ENCODE results near the gene FADS3. TPM values are rescaled to one million over a fixed set of nuclear protein-coding genes. Genes with fewer than 3 reads are reported as not detected.

FADS3 gene
- total RNA-seq, 1 experiment from 2014 or later: 19.7 TPM

DNA sequence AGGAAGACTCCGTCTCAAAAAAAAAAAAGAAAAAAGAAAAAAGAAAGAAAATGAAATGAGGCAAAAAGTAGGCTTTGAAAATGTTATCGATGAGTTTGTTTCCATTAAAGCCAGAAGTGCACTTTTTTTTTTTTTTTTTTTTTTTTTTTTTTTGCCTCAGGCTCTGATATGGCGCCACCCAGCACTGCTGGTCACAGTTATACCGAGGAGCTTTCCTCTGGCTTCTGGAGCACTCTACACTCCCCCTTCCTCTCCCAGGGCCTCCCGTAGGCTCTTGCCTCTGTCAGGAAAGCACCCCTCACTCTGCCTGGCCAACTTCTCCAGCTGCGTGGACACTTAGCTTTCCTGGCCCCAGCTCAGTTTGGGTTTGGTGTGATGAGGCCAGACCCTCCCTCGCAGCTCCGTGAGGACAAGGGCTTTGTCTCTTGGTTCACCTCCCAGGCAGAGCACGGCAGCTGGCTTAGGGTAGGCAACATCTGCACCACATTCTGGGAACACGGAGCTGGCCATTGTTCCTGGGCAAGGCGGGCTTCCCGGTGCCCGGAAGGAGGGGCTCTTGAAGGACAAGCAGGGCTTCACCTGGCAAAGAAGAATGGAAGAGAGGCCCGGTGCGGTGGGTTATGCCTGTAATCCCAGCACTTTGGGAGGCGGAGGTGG lies 46.3 kb downstream of the FADS3 start:
- Mint-ChIP-seq H3K4me1 (ENCODE audit: low read depth, unreplicated experiment) (no peaks in the 10 kb centered on the region), H3K9me3 (ENCODE audit: low read depth, unreplicated experiment) (no peaks in the 10 kb centered on the region), H3K36me3 (ENCODE audit: insufficient read depth, unreplicated experiment) (no peaks in the 10 kb centered on the region), H3K27me3 (ENCODE audit: unreplicated experiment) (no peaks in the 10 kb centered on the region), H3K27ac (ENCODE audit: unreplicated experiment) (no peak overlapping the region), H3K4me3 (ENCODE audit: low read depth, unreplicated experiment) (no peak overlapping the region)
- no peak for TF ChIP-seq CTCF (IDR thresholded peaks at IDR 0.05; ENCODE audit: unreplicated experiment)
- no peak for DNase-seq
- no TSS peak for BruUV-seq (replicated peaks)
- intact Hi-C loops (cut with micrococcal nuclease; ENCODE audit: unreplicated experiment): no loop called here
- CTCF ChIA-PET: interaction anchor here (0.7 kb wide), 1 partner anchor 798 kb away, joined by 5 read pairs; no protein-coding TSS in a partner anchor

- Mint-ChIP-seq H3K4me1 (ENCODE audit: low read depth, unreplicated experiment) (no peaks in the 10 kb centered on the region), H3K27ac (ENCODE audit: unreplicated experiment) (no peak overlapping the region), H3K4me3 (ENCODE audit: low read depth, unreplicated experiment) (no peak overlapping the region), H3K9me3 (ENCODE audit: low read depth, unreplicated experiment) (no peaks in the 10 kb centered on the region), H3K36me3 (ENCODE audit: insufficient read depth, unreplicated experiment) (no peaks in the 10 kb centered on the region), H3K27me3 (ENCODE audit: unreplicated experiment) (peaks cover 16% of the 10 kb centered on the region)
- CTCF ChIA-PET: no interaction called here
- no peak for DNase-seq
- no peak for TF ChIP-seq CTCF (IDR thresholded peaks at IDR 0.05; ENCODE audit: unreplicated experiment)
- BruUV-seq (replicated peaks): no TSS peak
- intact Hi-C loops (cut with micrococcal nuclease; ENCODE audit: unreplicated experiment): no loop called here
These were observed 48.9 kb downstream of the FADS3 start for GRCh38 chr11:61842528-61842820.

DNA sequence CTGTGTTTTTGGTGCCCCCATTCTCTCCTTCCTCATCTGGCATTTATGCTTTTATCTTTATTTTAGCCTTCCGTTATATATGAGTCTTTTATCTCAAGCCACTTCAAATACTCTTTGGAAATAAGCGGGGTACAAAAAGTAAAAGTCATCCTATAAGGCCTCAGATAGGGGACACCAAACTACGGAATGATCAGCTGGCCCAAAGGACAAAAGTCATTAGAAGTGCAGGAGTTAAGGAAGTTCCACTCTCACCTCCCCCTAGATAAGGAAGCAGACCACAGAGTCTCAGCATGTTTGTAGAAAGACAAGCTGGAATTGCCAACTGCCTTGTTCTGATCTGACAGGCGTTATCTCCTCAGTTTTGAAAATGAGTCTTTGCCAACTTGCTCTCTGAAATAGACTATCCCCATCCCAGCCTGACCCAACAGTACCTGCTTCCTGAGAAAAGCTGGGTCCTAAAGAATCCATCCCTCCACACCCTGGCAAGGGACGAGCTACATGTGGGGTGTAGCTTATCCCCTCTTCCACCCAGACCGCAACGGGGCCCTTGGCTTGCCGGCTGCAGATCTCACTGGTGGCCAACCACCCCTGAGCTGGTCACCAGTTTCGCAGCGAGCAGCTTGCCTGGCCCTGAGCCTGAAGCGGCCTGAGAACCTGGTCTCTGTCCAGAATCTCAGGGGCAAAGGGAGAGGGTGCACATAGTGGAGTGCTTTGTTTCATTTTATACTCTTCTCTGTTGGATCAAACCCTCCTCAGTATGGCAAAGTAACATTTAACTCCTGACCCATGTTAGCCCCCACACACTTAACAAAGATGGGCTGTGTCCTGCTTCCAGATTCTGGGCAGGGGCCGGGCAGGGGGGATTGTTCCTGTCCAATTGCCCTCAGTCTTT lies 49.5 kb downstream of the FADS3 start:
- DNase-seq: no peak
- Mint-ChIP-seq H3K4me3 (ENCODE audit: low read depth, unreplicated experiment) (no peak overlapping the region), H3K9me3 (ENCODE audit: low read depth, unreplicated experiment) (no peaks in the 10 kb centered on the region), H3K4me1 (ENCODE audit: low read depth, unreplicated experiment) (no peaks in the 10 kb centered on the region), H3K36me3 (ENCODE audit: insufficient read depth, unreplicated experiment) (no peaks in the 10 kb centered on the region), H3K27me3 (ENCODE audit: unreplicated experiment) (peaks cover 16% of the 10 kb centered on the region), H3K27ac (ENCODE audit: unreplicated experiment) (no peak overlapping the region)
- no peak for TF ChIP-seq CTCF (IDR thresholded peaks at IDR 0.05; ENCODE audit: unreplicated experiment)
- no TSS peak for BruUV-seq (replicated peaks)
- intact Hi-C loops (cut with micrococcal nuclease; ENCODE audit: unreplicated experiment): no loop called here
- CTCF ChIA-PET: interaction anchor here (0.5 to 0.8 kb wide), 3 partner anchors 27 to 147 kb away, joined by 3 to 6 read pairs (median 4); no protein-coding TSS in a partner anchor

DNA sequence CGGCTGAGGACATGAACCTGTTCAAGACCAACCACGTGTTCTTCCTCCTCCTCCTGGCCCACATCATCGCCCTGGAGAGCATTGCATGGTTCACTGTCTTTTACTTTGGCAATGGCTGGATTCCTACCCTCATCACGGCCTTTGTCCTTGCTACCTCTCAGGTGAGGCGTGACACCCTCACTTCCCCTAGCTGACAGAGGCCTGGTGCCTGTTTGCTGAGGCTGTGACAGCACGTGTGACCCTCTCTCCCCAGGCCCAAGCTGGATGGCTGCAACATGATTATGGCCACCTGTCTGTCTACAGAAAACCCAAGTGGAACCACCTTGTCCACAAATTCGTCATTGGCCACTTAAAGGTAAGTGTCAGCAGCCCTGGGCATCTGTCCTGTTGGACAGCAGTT lies 51.0 kb downstream of the FADS3 start:
- Mint-ChIP-seq H3K4me3 (ENCODE audit: low read depth, unreplicated experiment) (no peak overlapping the region), H3K27me3 (ENCODE audit: unreplicated experiment) (peaks cover 24% of the 10 kb centered on the region), H3K9me3 (ENCODE audit: low read depth, unreplicated experiment) (no peaks in the 10 kb centered on the region), H3K27ac (ENCODE audit: unreplicated experiment) (no peak overlapping the region), H3K4me1 (ENCODE audit: low read depth, unreplicated experiment) (no peaks in the 10 kb centered on the region), H3K36me3 (ENCODE audit: insufficient read depth, unreplicated experiment) (no peaks in the 10 kb centered on the region)
- BruUV-seq (replicated peaks): no TSS peak
- CTCF ChIA-PET: interaction anchor here (0.5 kb wide), 2 partner anchors 74 to 106 kb away, joined by 3 to 4 read pairs; no protein-coding TSS in a partner anchor
- no peak for TF ChIP-seq CTCF (IDR thresholded peaks at IDR 0.05; ENCODE audit: unreplicated experiment)
- intact Hi-C loops (cut with micrococcal nuclease; ENCODE audit: unreplicated experiment): no loop called here
- DNase-seq: no peak

All from Calu3 (cell line).